NT2/D1 (cell line): ENCODE data around the gene SLC66A3.

Source experiments
- SUZ12 ChIP-seq: IDR thresholded peaks from 2 replicates; pipeline ENCODE4 v1.6.1; 2011; ENCODE audit not compliant: insufficient read length, insufficient read depth; ENCODE audit errors: extremely low read depth
- YY1 ChIP-seq: IDR thresholded peaks from 2 replicates; pipeline ENCODE4 v1.6.1; 2011; ENCODE audit not compliant: insufficient read length, insufficient read depth
- ZNF274 ChIP-seq: IDR thresholded peaks from 2 replicates; pipeline ENCODE4 v1.6.1; 2011; ENCODE audit warnings: mild to moderate bottlenecking, low read depth, low read length

- no peak for TF ChIP-seq YY1
- TF ChIP-seq ZNF274: no peak
- TF ChIP-seq SUZ12: no peak
These were observed 52.8 kb downstream of the SLC66A3 start for GRCh38 chr2:11208083-11208482.
